HepG2 (cell line): Measurements from ENCODE around the gene INO80. TPM values are rescaled to one million over a fixed set of nuclear protein-coding genes. Genes with fewer than 3 reads are reported as not detected.

Experiments used
- ATAC-seq: fragments of 200-7000 bp; cut with Tn5 transposase; 3 replicates; pipeline ENCODE4 v1.9.1; 2020; ENCODE audit warnings: mild to moderate bottlenecking, moderate library complexity
- BruUV-seq: library from RNA; stranded (reverse); fragments of 400-500 nt; replicated peaks from 2 replicates; lab custom pipeline; 2021; lab: Mats Ljungman, UMichigan
- CTCF ChIA-PET: fragments of 300-600 bp; formaldehyde crosslinking; extraction: SDS; loops from one replicate; lab custom pipeline; 2021; ENCODE audit warnings: low total read pairs, inconsistent platforms, low intra/inter-chr PET ratio; lab: Yijun Ruan, JAX
- POLR2A ChIA-PET: fragments of 350-600 bp; sonication (Branson Sonifier 250); formaldehyde crosslinking; loops from one replicate; lab custom pipeline; 2020; ENCODE audit warnings: antibody characterized with exemption, inconsistent platforms; lab: Yijun Ruan, JAX
- DNase-seq: peaks from one replicate; pipeline ENCODE4 v3.0.0-alpha.2; 2015; ENCODE audit warnings: low spot score
- FAIRE-seq: peaks from 3 replicates; lab custom pipeline; 2011; peaks lifted over from hg19 to GRCh38; lab: Jason Lieb, UNC
- H2AFZ ChIP-seq: one replicate; pipeline ENCODE4 v1.6.1; 2011; ENCODE audit warnings: low read length, inconsistent platforms
- H3K27ac ChIP-seq: fragments of 300-600 bp; 3 replicates; pipeline ENCODE4 v1.8.0; 2011; ENCODE audit warnings: mixed run types, mild to moderate bottlenecking, mixed read lengths, low read length, inconsistent platforms; ENCODE audit not compliant: insufficient read depth; ENCODE audit errors: extremely low read length
- H3K27me3 ChIP-seq, 2 experiments: fragments of 200-600 bp in 1 of 2; 2 replicates in 1 of 2; 3 replicates in 1 of 2; pipeline versions ENCODE4 v1.6.0 to v1.8.0; 2011; ENCODE audit warnings: low read length in 2 of 2, mild to moderate bottlenecking in 2 of 2, moderate library complexity in 2 of 2, inconsistent platforms in 1 of 2; ENCODE audit not compliant: insufficient read depth in 2 of 2, control insufficient read depth in 1 of 2
- H3K36me3 ChIP-seq, 2 experiments: fragments of 200-600 bp in 1 of 2; replicated peaks in 1 of 2; 2 replicates in 1 of 2; 3 replicates in 1 of 2; pipeline versions ENCODE4 v1.5.1 to v1.8.0; 2011; ENCODE audit warnings: low read length in 2 of 2, inconsistent platforms in 1 of 2; ENCODE audit not compliant: insufficient read depth in 2 of 2, control insufficient read depth in 1 of 2
- H3K4me1 ChIP-seq: 2 replicates; pipeline ENCODE4 v1.5.1; 2012; ENCODE audit warnings: low read length, inconsistent platforms; ENCODE audit not compliant: insufficient read depth
- H3K4me2 ChIP-seq: 2 replicates; pipeline ENCODE4 v1.6.0; 2011; ENCODE audit warnings: low read depth, low read length, inconsistent platforms
- H3K4me3 ChIP-seq, 3 experiments: fragments of 200-600 bp in 1 of 3; sonication (generic), shearing (Covaris generic) in 1 of 3; replicated peaks in 1 of 3; 2 replicates each; pipeline ENCODE4 v1.5.1; 2011 to 2016; ENCODE audit warnings: low read length in 3 of 3, inconsistent platforms in 2 of 3, low read depth in 2 of 3, mild to moderate bottlenecking in 2 of 3, control low read depth in 1 of 3, mixed read lengths in 1 of 3; ENCODE audit not compliant: insufficient read depth in 1 of 3
- H3K79me2 ChIP-seq: one replicate; pipeline ENCODE4 v1.6.1; 2011; ENCODE audit warnings: low read length, inconsistent platforms; ENCODE audit not compliant: insufficient read depth
- H3K9ac ChIP-seq: 2 replicates; pipeline ENCODE4 v1.6.0; 2011; ENCODE audit warnings: mild to moderate bottlenecking, low read depth, low read length, inconsistent platforms; ENCODE audit not compliant: insufficient read depth
- H3K9me3 ChIP-seq: 2 replicates; pipeline ENCODE4 v1.5.1; 2012; ENCODE audit warnings: mild to moderate bottlenecking, low read length
- H4K20me1 ChIP-seq: 2 replicates; pipeline ENCODE4 v1.6.0; 2011; ENCODE audit warnings: inconsistent platforms, mild to moderate bottlenecking, low read length, moderate library complexity; ENCODE audit not compliant: insufficient read depth
- ELF4 ChIP-seq: sonication (generic); formaldehyde crosslinking; IDR thresholded peaks from 2 replicates; pipeline ENCODE4 v1.5.0; 2020; ENCODE audit warnings: missing genetic modification reagents, mild to moderate bottlenecking, moderate library complexity, borderline replicate concordance
- EP300 ChIP-seq, 3 experiments: sonication (generic) in 1 of 3; formaldehyde crosslinking in 1 of 3; IDR thresholded peaks; 2 replicates each; pipeline versions ENCODE4 v1.5.1 to v1.6.1; 2011 to 2020; ENCODE audit warnings: low read depth in 2 of 3, low read length in 2 of 3, borderline replicate concordance in 1 of 3, improper control_type of control experiment in 1 of 3, mild to moderate bottlenecking in 1 of 3, missing genetic modification reagents in 1 of 3, moderate library complexity in 1 of 3
- GZF1 ChIP-seq: sonication (generic); formaldehyde crosslinking; IDR thresholded peaks from 2 replicates; pipeline ENCODE4 v1.5.1; 2020; ENCODE audit warnings: mild to moderate bottlenecking, missing genetic modification reagents
- MED1 ChIP-seq: sonication (generic); formaldehyde crosslinking; IDR thresholded peaks from 2 replicates; pipeline ENCODE4 v1.4.0; 2020; ENCODE audit warnings: missing genetic modification reagents
- MED13 ChIP-seq: sonication (generic); formaldehyde crosslinking; IDR thresholded peaks from 2 replicates; pipeline ENCODE4 v1.5.0; 2020; ENCODE audit warnings: missing genetic modification reagents
- NKX3-1 ChIP-seq: sonication (generic); formaldehyde crosslinking; IDR thresholded peaks from 2 replicates; pipeline ENCODE4 v1.5.0; 2020; ENCODE audit warnings: missing genetic modification reagents
- PLRG1 ChIP-seq: fragments of 450-650 bp; conservative IDR thresholded peaks from 2 replicates; pipeline ENCODE4 v1.6.1; 2016
- SCMH1 ChIP-seq: sonication (generic); formaldehyde crosslinking; IDR thresholded peaks from 2 replicates; pipeline ENCODE4 v1.9.0; 2021; ENCODE audit warnings: missing genetic modification reagents, mild to moderate bottlenecking, borderline replicate concordance
- SUZ12 ChIP-seq: fragments of 150-350 bp; IDR thresholded peaks from 2 replicates; pipeline ENCODE4 v1.6.1; 2014; ENCODE audit warnings: low read depth, low read length
- SYNCRIP ChIP-seq: fragments of 200-400 bp; formaldehyde crosslinking; IDR thresholded peaks from 2 replicates; pipeline ENCODE4 v1.6.1; 2018; ENCODE audit warnings: mild to moderate bottlenecking, low read depth, low read length; ENCODE audit not compliant: insufficient read depth
- U2AF2 ChIP-seq: fragments of 200-400 bp; formaldehyde crosslinking; IDR thresholded peaks from 2 replicates; pipeline ENCODE4 v1.6.1; 2017; ENCODE audit warnings: low read depth, mild to moderate bottlenecking, low read length
- ZFP90 ChIP-seq: sonication (generic); formaldehyde crosslinking; IDR thresholded peaks from 2 replicates; pipeline ENCODE4 v1.8.0; 2022; ENCODE audit warnings: missing genetic modification reagents, mild to moderate bottlenecking, inconsistent platforms, borderline replicate concordance
- ZNF282 ChIP-seq: fragments of 450-650 bp; IDR thresholded peaks from 2 replicates; pipeline ENCODE4 v1.6.1; 2018; ENCODE audit not compliant: partially characterized antibody
- ZNF44 ChIP-seq: sonication (generic); formaldehyde crosslinking; IDR thresholded peaks from 2 replicates; pipeline ENCODE4 v1.5.1; 2020; ENCODE audit warnings: mild to moderate bottlenecking, missing genetic modification reagents
- WGBS: methylation state at CpG from one replicate; pipeline ENCODE4 v1.1.6; 2017; ENCODE audit warnings: low lambda C conversion rate; 5-methylcytosine and 5-hydroxymethylcytosine counted together
- in situ Hi-C: cut with HindIII; loops from 2 replicates; pipeline ENCODE4 v1.10.0; 2017; ENCODE audit warnings: low pct_unique_long_range_greater_than_20kb; ENCODE audit not compliant: extremely low pct_ligation_motif_present
- intact Hi-C: fragments of 100-400 bp; cut with micrococcal nuclease; formaldehyde crosslinking; loops from one replicate; pipeline ENCODE4 v1.10.0; 2022; ENCODE audit not compliant: unreplicated experiment
- polyA plus RNA-seq, 8 experiments: library from polyadenylated mRNA; depleted of rRNA in 3 of 8; stranded (reverse) in 7 of 8; unstranded in 1 of 8; fragments of >200 nt; fragmentation: Illumina TruSeq in 4 of 8; extraction: Trizol in 4 of 8; gene quantifications; 2 replicates each; pipeline versions ENCODE4 v1.2.1 to v1.2.3, GENCODE V29; 2011 to 2016; ENCODE audit warnings: low read depth in 4 of 8, missing spikeins in 1 of 8, mixed read lengths in 1 of 8; ENCODE audit not compliant: insufficient read depth in 1 of 8
- total RNA-seq, 5 experiments: library from RNA; depleted of rRNA; stranded (reverse); fragments of >200 nt; fragmentation: Illumina TruSeq; extraction: Trizol; gene quantifications; 2 replicates each; pipeline ENCODE4 v1.2.3, GENCODE V29; 2016; ENCODE audit warnings: low read depth in 1 of 5
- TF ChIP-seq, protein P1 (sequence below): sonication (generic); formaldehyde crosslinking; IDR thresholded peaks from 2 replicates; pipeline ENCODE4 v1.4.0; 2020; ENCODE audit warnings: missing genetic modification reagents, borderline replicate concordance

The INO80 gene
- total and polyA plus RNA-seq, 2 of the 13 experiments (the other 11 are each of a cell fraction or from before 2014, with no cell fraction given): 3.6 to 14.8 TPM

DNA sequence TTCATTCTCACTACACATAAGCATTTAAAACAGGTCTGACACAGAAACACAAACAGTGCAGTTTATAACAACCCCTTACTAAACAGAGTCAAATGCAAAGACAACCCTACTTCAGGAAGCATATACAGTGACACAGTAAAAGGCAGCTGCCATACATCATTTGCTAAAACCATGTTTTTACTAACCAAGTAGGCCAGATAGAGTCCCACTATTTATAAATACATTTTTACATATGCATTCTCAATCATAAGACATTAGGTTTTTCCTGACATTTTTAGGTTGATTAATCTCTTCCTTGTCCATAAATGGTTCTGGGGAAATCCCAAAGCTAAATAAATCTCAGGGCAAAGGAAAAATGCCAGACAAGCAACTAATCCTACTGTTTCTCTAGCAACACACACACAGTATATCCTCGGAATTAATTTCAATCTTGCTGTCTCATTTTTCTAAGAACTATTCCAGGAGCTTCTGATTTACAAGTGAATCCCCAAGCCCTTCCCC lies 123.8 kb downstream of the INO80 start (continued):
- no peak for TF ChIP-seq SYNCRIP
- no peak for TF ChIP-seq ZNF282
- no peak for TF ChIP-seq GZF1 (CRISPR knock-in tag)

DNA sequence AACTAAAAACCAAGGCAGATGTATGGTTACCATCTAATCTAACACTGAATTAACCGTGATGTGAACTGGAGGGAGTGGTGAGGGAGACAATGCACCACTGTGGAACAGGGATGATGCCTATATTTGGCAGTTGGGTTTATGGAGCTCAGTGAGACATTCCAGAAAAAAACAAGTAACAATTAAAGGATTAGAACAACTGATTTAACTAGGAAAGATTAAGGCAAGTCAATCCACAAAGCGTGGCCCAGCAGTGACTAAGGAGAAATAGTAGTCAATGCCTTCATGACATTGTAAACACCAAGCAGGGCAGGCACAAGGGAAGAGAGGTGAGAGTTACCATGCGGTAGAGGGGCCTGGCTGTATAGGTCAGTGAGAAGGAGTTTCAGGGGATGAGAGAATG lies 124.7 kb downstream of the INO80 start:
- Histone ChIP-seq H4K20me1 (no peaks in the 10 kb centered on the region), H3K9ac (no peak overlapping the region), H3K36me3 (peaks cover 23 to 51% of the 10 kb centered on the region in 2 experiments), H3K4me2 (no peak overlapping the region), H3K4me1 (no peaks in the 10 kb centered on the region), H3K9me3 (no peaks in the 10 kb centered on the region), H2AFZ (no peak overlapping the region), H3K79me2 (no peaks in the 10 kb centered on the region), H3K4me3 (no peak overlapping the region), H3K27me3 (no peaks in the 10 kb centered on the region), H3K27ac (no peak overlapping the region)
- FAIRE-seq (no peak), DNase-seq (no peak), ATAC-seq (no peak)
- ChIA-PET CTCF (no interaction called here), POLR2A (no interaction called here)
- 95% methylated on average over 3 of the region's 3 CpGs for WGBS
- in situ Hi-C loops (no loop called here), intact Hi-C loops (no loop called here)
- TF ChIP-seq SUZ12 (no peak), EP300 (IDR thresholded peaks at IDR 0.05; ENCODE audit: low read depth in 2 of 2, low read length in 2 of 2) (no peak), EP300 (CRISPR knock-in tag; IDR thresholded peaks at IDR 0.05; ENCODE audit: borderline replicate concordance) (no peak), U2AF2 (no peak), NKX3-1 (no peak), ZFP90 (CRISPR knock-in tag) (no peak), ELF4 (CRISPR knock-in tag) (no peak), SCMH1 (CRISPR knock-in tag) (no peak), MED13 (CRISPR knock-in tag) (no peak), MED1 (CRISPR knock-in tag) (no peak), PLRG1 (no peak), ZNF44 (CRISPR knock-in tag) (no peak)
- TF ChIP-seq, protein P1, sequence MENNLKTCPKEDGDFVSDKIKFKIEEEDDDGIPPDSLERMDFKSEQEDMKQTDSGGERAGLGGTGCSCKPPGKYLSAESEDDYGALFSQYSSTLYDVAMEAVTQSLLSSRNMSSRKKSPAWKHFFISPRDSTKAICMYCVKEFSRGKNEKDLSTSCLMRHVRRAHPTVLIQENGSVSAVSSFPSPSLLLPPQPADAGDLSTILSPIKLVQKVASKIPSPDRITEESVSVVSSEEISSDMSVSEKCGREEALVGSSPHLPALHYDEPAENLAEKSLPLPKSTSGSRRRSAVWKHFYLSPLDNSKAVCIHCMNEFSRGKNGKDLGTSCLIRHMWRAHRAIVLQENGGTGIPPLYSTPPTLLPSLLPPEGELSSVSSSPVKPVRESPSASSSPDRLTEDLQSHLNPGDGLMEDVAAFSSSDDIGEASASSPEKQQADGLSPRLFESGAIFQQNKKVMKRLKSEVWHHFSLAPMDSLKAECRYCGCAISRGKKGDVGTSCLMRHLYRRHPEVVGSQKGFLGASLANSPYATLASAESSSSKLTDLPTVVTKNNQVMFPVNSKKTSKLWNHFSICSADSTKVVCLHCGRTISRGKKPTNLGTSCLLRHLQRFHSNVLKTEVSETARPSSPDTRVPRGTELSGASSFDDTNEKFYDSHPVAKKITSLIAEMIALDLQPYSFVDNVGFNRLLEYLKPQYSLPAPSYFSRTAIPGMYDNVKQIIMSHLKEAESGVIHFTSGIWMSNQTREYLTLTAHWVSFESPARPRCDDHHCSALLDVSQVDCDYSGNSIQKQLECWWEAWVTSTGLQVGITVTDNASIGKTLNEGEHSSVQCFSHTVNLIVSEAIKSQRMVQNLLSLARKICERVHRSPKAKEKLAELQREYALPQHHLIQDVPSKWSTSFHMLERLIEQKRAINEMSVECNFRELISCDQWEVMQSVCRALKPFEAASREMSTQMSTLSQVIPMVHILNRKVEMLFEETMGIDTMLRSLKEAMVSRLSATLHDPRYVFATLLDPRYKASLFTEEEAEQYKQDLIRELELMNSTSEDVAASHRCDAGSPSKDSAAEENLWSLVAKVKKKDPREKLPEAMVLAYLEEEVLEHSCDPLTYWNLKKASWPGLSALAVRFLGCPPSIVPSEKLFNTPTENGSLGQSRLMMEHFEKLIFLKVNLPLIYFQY (CRISPR knock-in tag): no peak
- no TSS peak for BruUV-seq
